OCI-LY1 (cell line): ENCODE results near the gene KLHL29.
"Not testable (repeated sequence)": the region's sequence is repeated elsewhere in the genome, so short reads cannot be mapped to it uniquely, and the experiment has no call there.

ENCODE experiments used
- H2AFZ ChIP-seq: fragments of 200-600 bp; sonication (generic), shearing (Covaris generic); 2 replicates; pipeline ENCODE4 v1.6.0; 2014; ENCODE audit warnings: antibody characterized with exemption, mild to moderate bottlenecking, low read length
- H3F3A ChIP-seq: fragments of 200-600 bp; sonication (generic), shearing (Covaris generic); 2 replicates; pipeline ENCODE4 v1.6.0; 2014; ENCODE audit warnings: mild to moderate bottlenecking, antibody characterized with exemption, low read length, moderate library complexity; ENCODE audit not compliant: insufficient read depth
- H3K27ac ChIP-seq: fragments of 200-600 bp; sonication (generic); 2 replicates; pipeline ENCODE4 v1.5.1; 2014; ENCODE audit warnings: low read length, mixed run types, mild to moderate bottlenecking, low read depth; ENCODE audit not compliant: poor library complexity, severe bottlenecking
- H3K27me3 ChIP-seq: fragments of 200-600 bp; sonication (generic); 2 replicates; pipeline ENCODE4 v1.6.0; 2014; ENCODE audit warnings: antibody characterized with exemption, mild to moderate bottlenecking, low read length, moderate library complexity; ENCODE audit not compliant: insufficient read depth
- H3K36me3 ChIP-seq: fragments of 200-600 bp; sonication (generic); 2 replicates; pipeline ENCODE4 v1.6.1; 2014; ENCODE audit warnings: mild to moderate bottlenecking, antibody characterized with exemption, low read length, moderate library complexity, mixed read lengths; ENCODE audit not compliant: insufficient read depth
- H3K4me1 ChIP-seq: fragments of 200-600 bp; sonication (generic); 2 replicates; pipeline ENCODE4 v1.5.1; 2014; ENCODE audit warnings: mild to moderate bottlenecking, low read length, moderate library complexity; ENCODE audit not compliant: insufficient read depth, severe bottlenecking
- H3K4me2 ChIP-seq: fragments of 200-600 bp; sonication (generic), shearing (Covaris generic); 2 replicates; pipeline ENCODE4 v1.6.1; 2014; ENCODE audit warnings: low read length
- H3K4me3 ChIP-seq: fragments of 200-600 bp; sonication (generic); 2 replicates; pipeline ENCODE4 v1.5.1; 2014; ENCODE audit warnings: low read length, low read depth, mild to moderate bottlenecking, mixed read lengths; ENCODE audit not compliant: poor library complexity, severe bottlenecking
- H3K79me2 ChIP-seq: fragments of 200-600 bp; shearing (Covaris generic); 2 replicates; pipeline ENCODE4 v1.6.1; 2016; ENCODE audit warnings: mixed run types, low read length, mixed read lengths; ENCODE audit not compliant: insufficient read depth
- H3K9ac ChIP-seq: fragments of 200-600 bp; sonication (generic), shearing (Covaris generic); 2 replicates; pipeline ENCODE4 v1.6.1; 2014; ENCODE audit warnings: mild to moderate bottlenecking, low read length, mixed read lengths
- H3K9me2 ChIP-seq: fragments of 200-600 bp; sonication (generic), shearing (Covaris generic); 2 replicates; pipeline ENCODE4 v1.6.1; 2014; ENCODE audit warnings: low read depth, mild to moderate bottlenecking, low read length, mixed read lengths
- H3K9me3 ChIP-seq: fragments of 200-600 bp; shearing (Covaris generic); 2 replicates; pipeline ENCODE4 v1.6.1; 2014; ENCODE audit warnings: low read length, mixed read lengths
- H4K20me1 ChIP-seq: fragments of 200-600 bp; sonication (generic), shearing (Covaris generic); 2 replicates; pipeline ENCODE4 v1.6.0; 2016; ENCODE audit warnings: mild to moderate bottlenecking, low read length; ENCODE audit not compliant: insufficient read depth
- EZH2 ChIP-seq: fragments of 200-600 bp; sonication (generic), shearing (Covaris generic); IDR thresholded peaks from 2 replicates; pipeline ENCODE4 v1.8.0; 2017; ENCODE audit warnings: borderline replicate concordance, mixed run types, mild to moderate bottlenecking, antibody characterized with exemption, low read length, moderate library complexity, mixed read lengths
- TF ChIP-seq, protein P1 (sequence below): fragments of 200-600 bp; sonication (generic), shearing (Covaris generic); IDR thresholded peaks from 2 replicates; pipeline ENCODE4 v1.5.1; 2017; ENCODE audit warnings: mild to moderate bottlenecking, antibody characterized with exemption, low read length, moderate library complexity, mixed read lengths

KLHL29 gene

DNA sequence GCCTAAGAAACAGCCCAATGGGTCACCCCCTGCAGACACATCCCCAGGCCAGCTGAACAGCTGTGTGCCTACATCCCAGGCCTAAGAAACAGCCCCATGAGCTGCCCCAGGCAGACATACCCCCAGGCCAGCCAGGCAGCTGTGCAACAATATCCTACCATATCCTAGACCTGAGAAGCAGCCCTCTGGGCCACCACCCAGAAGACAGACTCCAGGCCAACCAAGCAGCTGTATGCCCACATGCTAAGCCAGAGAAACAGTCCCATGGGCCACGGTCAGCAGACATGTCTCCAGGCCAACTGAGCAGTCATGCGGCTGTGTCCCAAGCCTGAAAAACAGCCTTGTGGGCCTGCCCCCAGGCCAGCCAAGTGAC lies 336.5 kb downstream of the KLHL29 start:
- Histone ChIP-seq H3K27ac (no peak overlapping the region), H3K4me1 (no peaks in the 10 kb centered on the region), H3F3A (no peaks in the 10 kb centered on the region), H3K4me2 (no peak overlapping the region), H3K79me2 (no peaks in the 10 kb centered on the region), H3K9me2 (no peaks in the 10 kb centered on the region), H4K20me1 (no peaks in the 10 kb centered on the region), H3K9me3 (peaks cover 6% of the 10 kb centered on the region; the same call in 1 of the 2 replicates), H3K36me3 (no peaks in the 10 kb centered on the region; the same call in 1 of the 2 replicates), H3K4me3 (no peak overlapping the region), H2AFZ (no peak overlapping the region), H3K9ac (no peak overlapping the region), H3K27me3 (no peaks in the 10 kb centered on the region)
- no peak for TF ChIP-seq EZH2
- TF ChIP-seq, protein P1, sequence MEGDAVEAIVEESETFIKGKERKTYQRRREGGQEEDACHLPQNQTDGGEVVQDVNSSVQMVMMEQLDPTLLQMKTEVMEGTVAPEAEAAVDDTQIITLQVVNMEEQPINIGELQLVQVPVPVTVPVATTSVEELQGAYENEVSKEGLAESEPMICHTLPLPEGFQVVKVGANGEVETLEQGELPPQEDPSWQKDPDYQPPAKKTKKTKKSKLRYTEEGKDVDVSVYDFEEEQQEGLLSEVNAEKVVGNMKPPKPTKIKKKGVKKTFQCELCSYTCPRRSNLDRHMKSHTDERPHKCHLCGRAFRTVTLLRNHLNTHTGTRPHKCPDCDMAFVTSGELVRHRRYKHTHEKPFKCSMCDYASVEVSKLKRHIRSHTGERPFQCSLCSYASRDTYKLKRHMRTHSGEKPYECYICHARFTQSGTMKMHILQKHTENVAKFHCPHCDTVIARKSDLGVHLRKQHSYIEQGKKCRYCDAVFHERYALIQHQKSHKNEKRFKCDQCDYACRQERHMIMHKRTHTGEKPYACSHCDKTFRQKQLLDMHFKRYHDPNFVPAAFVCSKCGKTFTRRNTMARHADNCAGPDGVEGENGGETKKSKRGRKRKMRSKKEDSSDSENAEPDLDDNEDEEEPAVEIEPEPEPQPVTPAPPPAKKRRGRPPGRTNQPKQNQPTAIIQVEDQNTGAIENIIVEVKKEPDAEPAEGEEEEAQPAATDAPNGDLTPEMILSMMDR: no peak

DNA sequence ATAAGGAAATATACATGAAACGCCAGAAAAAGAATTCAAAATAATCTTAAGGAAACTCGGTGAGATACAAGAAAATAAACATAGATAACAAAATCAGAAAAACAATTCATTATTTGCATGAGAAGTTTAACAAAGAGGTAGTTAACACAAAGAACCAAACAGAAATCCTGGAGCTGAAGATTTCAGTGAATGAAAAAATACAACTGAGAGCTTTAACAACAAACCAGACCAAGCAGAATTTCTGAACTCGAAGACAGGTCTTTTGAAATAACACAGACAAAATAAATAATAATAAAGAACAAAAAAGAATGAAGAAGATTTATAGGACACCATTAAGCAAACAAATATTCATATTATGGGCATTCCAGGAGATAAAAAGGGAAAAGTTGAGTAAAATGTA lies 337.3 kb downstream of the KLHL29 start:
- Histone ChIP-seq H3K79me2 (no peaks in the 10 kb centered on the region), H3K9me2 (no peaks in the 10 kb centered on the region), H3K9ac (no peak overlapping the region), H3K36me3 (no peaks in the 10 kb centered on the region; the same call in 1 of the 2 replicates), H3K4me2 (no peak overlapping the region), H2AFZ (no peak overlapping the region), H3F3A (no peaks in the 10 kb centered on the region), H3K27me3 (no peaks in the 10 kb centered on the region), H4K20me1 (no peaks in the 10 kb centered on the region), H3K4me1 (no peaks in the 10 kb centered on the region), H3K27ac (no peak overlapping the region), H3K9me3 (peaks cover 6% of the 10 kb centered on the region; the same call in 1 of the 2 replicates), H3K4me3 (no peak overlapping the region)
- TF ChIP-seq, protein P1: no peak
- no peak for TF ChIP-seq EZH2

DNA sequence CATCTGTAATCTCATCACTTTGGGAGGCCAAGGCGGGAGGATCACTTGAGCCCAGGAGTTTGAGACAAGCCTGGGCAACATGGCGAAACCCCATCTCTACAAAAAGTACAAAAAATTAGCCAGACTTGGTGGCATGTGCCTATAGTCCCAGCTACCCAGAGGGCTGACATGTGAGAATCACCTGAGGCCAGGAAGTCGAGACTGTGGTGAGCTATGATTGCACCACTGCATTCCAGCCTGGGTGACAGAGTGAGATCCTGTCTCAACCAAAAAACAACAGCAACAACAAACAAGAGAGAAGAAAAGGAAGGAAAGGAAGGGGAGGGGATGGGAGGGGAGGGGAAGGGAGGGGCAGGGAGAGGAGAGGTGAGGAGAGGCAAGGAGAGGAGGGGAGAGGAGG lies 338.1 kb downstream of the KLHL29 start:
- H3F3A ChIP-seq, H3K4me3 ChIP-seq, H4K20me1 ChIP-seq, H3K79me2 ChIP-seq, H3K9me2 ChIP-seq, H3K4me2 ChIP-seq, H3K27ac ChIP-seq, H3K9me3 ChIP-seq, H3K27me3 ChIP-seq, H3K9ac ChIP-seq, H2AFZ ChIP-seq, H3K36me3 ChIP-seq, H3K4me1 ChIP-seq: not testable (repeated sequence)

DNA sequence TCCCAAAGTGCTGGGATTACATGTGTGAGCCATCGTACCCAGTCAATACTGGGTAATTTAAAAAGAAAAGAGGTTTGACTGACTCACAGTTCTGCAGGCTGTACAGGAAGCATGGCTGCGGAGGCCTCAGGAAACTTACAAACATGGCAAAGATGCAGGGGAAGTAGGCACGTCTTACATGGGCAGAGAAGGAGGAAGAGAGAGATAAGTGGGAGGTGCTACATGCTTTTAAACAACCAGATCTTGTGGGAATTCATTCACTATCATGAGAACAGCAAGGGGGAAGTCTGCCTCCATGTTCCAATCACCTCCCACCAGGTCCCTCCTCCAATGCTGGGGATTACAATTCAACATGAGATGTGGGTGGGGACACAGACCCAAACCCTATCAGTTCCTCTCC lies 349.4 kb downstream of the KLHL29 start:
- Histone ChIP-seq H3K9me3 (no peaks in the 10 kb centered on the region), H3K27ac (no peak overlapping the region), H3K4me2 (no peak overlapping the region), H3K9ac (no peak overlapping the region), H3K27me3 (no peaks in the 10 kb centered on the region), H3K79me2 (no peaks in the 10 kb centered on the region), H3K4me1 (no peaks in the 10 kb centered on the region), H3K4me3 (no peak overlapping the region), H3K9me2 (no peaks in the 10 kb centered on the region), H3K36me3 (peaks cover 17% of the 10 kb centered on the region; the same call in 1 of the 2 replicates), H2AFZ (no peak overlapping the region), H3F3A (no peaks in the 10 kb centered on the region), H4K20me1 (no peaks in the 10 kb centered on the region)
- no peak for TF ChIP-seq EZH2

DNA sequence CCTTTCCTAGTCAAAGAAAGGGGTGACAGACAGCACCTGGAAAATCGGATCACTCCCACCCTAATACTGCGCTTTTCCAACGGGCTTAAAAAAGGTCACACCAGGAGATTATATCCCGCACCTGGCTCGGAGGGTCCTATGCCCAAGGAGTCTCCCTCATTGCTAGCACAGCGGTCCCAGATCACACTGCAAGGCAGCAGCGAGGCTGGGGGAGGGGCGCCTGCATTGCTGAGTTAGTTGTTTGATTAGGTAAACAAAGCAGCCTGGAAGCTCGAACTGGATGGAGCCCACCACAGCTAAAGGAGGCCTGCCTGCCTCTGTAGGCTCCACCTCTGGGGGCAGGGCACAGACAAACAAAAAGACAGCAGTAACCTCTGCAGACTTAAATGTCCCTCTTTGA lies 351.8 kb downstream of the KLHL29 start:
- not testable (repeated sequence) for H4K20me1 ChIP-seq, H3K9ac ChIP-seq, H2AFZ ChIP-seq, H3K4me3 ChIP-seq, H3K27me3 ChIP-seq, H3K9me3 ChIP-seq, H3K4me2 ChIP-seq, H3K9me2 ChIP-seq, H3K27ac ChIP-seq, H3F3A ChIP-seq, H3K4me1 ChIP-seq, H3K79me2 ChIP-seq
- H3K36me3 ChIP-seq: peaks cover 17% of the 10 kb centered on the region; the same call in 1 of the 2 replicates
